DMS 273 treated with DMSO at 0.1 percent for 48 hours (cell line): Measurements from ENCODE around the gene GPBP1.
A peak's percentile ranks its signal among the peaks of the same experiment; 100 is the strongest.
"Not testable (repeated sequence)": the region's sequence is repeated elsewhere in the genome, so short reads cannot be mapped to it uniquely, and the experiment has no call there.

Experiments used
- DNase-seq: peaks from one replicate; lab custom pipeline; 2025; lab: John Stamatoyannopoulos, UW

Gene GPBP1, protein sequence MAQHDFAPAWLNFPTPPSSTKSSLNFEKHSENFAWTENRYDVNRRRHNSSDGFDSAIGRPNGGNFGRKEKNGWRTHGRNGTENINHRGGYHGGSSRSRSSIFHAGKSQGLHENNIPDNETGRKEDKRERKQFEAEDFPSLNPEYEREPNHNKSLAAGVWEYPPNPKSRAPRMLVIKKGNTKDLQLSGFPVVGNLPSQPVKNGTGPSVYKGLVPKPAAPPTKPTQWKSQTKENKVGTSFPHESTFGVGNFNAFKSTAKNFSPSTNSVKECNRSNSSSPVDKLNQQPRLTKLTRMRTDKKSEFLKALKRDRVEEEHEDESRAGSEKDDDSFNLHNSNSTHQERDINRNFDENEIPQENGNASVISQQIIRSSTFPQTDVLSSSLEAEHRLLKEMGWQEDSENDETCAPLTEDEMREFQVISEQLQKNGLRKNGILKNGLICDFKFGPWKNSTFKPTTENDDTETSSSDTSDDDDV

DNA sequence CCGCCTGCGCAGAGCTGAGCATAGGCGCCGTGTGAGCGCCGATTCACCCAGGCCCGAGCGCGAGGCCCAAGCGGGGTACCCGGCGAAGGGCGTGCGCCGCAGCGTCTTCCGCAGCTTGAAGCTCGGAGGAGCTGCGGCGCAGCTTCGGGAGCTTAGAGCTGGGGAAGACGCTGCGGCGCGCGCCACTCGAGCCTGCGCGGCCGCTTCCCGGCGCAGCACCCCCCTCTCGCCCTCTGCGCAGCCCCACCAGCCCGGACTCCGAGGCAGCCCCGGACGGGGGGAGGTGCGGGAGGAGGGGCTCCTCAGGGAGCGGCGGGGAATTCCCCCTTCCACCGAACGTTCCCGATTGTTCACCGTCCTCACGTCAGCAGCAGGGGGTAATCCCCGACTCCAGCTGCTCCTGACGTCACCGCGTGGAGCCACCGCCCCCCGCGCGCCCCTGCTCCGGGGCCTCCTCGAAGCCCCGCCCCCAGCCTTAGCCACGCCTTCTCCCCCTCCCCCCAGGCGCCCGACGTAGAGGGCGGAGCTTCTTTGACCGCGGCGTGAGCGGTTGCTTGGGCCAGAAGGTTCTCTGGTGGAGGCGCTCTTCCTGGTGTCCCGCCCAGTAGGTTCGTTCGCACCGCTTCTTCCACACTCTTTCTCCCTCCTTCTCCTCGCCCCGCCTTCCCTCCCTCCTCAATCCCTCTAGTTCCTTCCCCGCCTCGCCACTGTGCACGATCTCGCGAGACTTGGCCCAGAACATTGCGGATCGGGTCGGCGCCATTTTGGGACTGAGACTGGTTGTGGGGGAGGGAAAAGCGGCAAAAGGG lies at the start of gene GPBP1:
Gene GPBP1 (plus strand): TSS at position 741 of the 809 bp plus-strand sequence. CDS start 40,072 bp downstream, outside the sequence.
- DNase-seq: peak; percentile 98

DNA sequence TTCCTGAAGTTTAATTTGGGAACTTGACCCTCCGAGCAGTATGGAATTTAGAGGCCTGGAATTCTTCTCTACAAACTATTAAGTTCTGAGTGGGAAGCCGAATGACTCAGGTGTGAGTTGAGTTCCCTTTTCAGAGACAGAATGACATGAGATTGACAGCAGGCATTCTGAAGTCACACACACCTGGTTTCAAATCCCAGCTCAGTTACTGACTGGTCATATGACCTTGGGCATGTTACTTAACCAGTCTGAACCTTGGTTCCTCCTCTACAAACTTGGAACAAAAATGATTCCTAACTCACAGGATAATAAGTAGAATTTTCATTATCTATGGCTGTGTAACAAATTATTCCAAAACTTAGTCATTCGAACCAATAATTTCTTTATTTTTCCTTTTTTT lies 45.5 kb upstream of the GPBP1 start:
- no peak for DNase-seq

DNA sequence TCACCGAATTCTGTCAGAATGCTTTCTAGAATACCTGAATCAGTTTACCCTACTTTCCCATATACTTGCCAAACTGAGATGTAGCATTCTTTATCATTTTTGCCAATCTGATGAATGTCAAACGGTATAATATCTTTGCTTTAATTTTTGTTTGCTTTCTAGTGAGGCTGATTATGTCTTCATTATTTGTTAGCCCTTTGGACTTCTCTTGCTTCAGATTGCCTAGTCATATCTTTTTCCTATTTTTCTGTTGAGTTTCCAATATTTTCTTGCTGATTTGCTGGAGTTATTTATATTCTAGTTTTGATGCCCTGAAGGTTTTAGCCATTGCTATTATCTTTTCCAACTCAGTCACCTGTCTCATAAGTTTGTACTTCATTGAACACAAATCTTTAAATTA lies 40.3 kb upstream of the GPBP1 start:
- no peak for DNase-seq

DNA sequence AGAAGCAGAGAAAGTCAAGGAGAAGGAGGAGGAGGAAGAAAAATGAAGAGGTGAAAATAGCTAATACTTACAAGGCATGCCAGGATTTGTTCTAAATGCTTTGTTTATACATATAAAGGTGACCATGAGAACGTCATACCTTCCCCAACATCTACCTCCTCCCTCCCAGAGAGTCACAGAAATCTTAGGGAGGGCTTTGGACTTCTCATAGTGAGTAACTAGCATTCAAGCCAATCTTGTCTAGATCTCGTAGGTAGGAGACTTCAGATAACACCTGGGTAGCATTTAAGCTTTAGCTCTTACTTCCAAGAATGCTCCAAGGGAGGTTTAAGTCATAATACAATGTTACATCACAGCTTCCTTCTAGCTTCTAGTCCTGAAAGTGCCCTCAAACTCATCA lies 36.5 kb upstream of the GPBP1 start:
- DNase-seq: no peak

DNA sequence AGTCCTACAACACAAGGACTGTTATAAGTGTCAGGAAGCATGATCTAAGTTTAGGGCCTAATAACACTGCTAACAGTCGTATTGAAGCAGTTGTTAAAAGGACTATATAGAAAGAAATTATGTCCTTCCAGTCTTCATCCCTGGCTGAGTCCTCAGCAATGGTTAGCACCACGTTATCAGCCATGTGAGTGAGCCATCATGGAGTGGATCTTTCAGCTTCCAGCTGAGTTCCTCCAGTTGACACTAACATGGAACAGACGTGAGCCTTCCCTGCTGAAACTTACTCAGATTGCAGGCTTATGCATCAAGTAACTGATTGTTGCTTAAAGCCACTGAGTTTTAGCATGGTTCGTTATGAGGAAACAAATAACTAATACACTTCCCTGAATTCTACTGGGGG lies 21.5 kb upstream of the GPBP1 start:
- DNase-seq: no peak

DNA sequence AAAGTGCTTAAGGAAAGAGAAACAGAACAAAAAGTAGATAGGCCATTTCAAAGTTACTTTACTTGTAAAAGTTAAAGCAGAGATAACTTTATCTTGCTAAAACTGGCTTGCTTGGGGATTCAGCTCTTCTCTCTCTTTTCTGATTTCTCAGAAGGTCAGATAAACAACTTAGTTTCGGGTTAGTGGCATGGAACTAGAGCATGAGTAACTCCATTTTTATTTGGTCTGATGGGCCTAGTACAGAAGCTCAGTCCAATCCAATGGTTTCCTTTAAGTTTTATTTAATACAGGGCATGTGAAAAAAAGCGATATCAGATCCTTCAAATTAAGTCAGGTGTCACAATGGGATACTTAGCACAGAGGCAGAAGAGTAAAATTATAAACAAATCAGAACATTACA lies 18.8 kb upstream of the GPBP1 start:
- no peak for DNase-seq

DNA sequence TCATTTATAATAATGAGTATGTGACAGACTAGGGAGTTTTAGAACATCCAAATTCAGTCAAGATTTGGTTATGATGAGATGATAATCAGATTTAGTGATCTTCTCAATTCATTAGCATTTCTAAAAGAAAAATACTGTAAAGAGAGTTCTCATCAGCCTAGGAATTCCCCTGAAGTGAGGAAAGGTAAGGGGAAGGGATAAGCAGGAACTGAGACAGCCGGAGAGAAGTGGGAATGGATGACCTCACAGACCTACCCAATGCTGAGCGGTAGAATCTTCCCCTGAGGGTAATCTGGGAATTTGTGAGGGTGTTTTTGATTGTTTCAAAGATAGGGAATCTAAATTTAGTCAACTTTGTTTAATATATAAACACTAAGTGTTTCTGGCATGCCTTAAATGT lies 16.7 kb upstream of the GPBP1 start:
- DNase-seq: no peak

DNA sequence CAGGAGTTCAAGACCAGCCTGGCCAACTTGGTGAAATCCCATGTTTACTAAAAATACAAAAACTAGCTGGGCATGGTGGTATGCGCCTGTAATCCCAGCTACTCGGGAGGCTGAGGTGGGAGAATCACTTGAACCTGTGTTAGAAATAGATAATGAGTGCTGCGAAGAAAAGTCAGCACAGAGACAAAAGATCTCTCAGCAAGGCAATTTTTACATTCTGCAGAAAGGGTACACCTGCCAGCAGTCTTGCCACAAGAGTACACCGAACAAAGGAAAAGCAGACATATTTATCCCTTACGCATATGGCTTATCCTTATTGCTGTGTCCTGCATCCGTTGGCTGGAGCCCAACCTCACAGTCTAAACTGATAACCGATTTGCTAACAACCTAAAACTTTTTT lies 16.2 kb upstream of the GPBP1 start:
- no peak for DNase-seq

DNA sequence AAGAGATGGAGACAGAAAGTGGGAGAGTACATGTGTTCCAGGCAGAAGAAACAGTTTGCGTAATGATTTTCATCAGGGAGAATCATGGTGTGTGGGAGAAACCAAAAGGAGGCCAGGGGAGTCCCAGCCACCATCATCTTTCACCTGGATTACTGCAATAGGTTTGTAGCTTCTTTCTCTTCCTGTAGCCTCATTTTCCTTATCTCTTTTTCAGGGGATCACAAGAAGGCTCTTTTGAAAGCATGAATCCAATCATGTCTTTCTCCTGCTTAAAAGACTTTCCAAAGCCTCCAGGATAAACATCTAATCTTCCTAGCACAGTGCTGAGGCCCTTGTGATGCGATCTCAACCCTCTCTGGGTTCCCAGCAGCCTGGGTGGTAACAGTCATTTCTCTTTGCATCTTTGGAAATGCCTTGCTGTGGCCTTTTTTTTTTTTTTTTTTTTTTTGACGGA lies 10.3 kb upstream of the GPBP1 start:
- DNase-seq: no peak

DNA sequence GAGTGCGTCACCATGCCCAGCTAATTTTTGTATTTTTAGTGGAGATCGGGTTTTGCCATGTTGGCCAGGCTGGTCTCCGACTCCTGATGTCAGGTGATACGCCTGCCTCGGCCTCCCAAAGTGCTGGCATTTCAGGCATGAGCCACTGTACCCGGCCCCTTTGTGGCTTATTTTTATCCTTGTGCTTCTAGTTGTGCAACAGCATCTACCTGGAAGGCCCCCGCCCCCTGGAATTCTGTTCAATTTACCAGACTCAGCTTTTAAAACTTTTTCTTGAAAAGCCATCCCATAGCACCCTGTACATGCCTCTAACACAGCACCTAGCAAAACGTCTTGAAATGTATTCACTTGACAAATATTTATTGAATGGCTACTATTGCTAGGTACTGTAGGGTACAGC lies 9.7 kb upstream of the GPBP1 start:
- DNase-seq: no peak

DNA sequence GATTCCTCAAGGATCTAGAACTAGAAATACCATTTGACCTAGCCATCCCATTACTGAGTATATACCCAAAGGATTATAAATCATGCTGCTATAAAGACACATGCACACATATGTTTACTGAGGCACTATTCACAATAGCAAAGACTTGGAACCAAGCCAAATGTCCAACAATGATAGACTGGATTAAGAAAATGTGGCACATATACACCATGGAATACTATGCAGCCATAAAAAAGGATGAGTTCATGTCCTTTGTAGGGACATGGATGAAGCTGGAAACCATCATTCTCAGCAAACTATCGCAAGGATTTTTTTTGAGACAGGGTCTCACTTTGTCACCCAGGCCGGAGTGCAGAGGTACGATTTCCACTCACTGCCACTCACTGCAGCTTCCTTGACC lies 8.7 kb upstream of the GPBP1 start:
- not testable (repeated sequence) for DNase-seq

DNA sequence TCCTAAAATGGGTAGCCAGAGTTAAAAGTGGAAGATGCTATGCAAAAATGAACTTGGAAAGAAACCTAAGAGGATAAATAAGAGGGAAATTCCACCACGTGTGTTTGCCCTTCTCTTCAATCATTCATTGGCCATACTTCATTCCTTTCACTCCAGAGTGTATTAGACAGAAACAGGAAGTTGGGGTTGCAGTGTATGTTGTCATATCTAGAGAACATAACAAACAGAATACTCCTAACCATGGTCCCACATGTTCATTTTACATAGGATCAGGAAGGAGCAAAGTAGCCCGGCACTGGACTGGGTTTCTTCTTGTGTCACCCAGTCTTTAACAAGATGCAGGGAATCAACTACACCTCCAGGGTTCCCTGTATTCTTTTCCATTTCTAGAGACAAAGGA lies 7.6 kb upstream of the GPBP1 start:
- DNase-seq: no peak

DNA sequence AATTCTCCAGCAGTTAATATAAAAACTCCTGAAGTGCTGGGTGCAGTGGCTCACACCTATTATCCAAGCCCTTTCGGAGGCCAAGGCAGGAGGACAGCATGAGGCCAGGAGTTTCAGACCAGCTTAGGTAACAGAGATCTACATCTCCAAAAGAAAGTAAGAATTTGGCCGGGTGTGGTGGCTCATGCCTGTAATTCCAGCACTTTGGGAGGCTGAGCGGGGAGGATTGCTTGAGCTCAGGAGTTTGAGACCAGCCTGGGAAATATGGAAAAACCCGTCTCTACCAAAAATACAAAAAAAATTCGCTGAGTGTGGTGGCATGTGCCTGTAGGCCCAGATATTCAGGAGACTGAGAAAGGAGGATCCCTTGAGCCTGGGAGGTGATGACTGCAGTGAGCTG lies 6.7 kb upstream of the GPBP1 start:
- DNase-seq: no peak

DNA sequence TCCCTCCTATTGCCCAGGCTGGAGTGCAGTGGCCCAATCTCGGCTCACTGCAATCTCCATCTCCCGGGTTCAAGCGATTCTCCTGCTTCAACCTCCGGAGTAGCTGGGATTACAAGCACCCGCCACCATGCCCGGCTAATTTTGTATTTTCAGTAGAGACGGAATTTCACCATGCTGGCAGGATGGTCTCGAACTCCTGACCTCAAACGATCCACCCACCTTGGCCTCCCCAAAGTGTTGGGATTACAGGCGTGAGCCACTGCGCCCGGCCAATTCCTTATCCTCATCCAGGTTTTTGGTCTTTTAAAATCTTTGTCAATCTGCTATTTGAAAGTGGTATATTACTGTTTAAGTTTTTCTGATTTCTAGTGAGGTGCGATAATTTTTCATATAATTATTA lies 3.7 kb upstream of the GPBP1 start:
- not testable (repeated sequence) for DNase-seq

DNA sequence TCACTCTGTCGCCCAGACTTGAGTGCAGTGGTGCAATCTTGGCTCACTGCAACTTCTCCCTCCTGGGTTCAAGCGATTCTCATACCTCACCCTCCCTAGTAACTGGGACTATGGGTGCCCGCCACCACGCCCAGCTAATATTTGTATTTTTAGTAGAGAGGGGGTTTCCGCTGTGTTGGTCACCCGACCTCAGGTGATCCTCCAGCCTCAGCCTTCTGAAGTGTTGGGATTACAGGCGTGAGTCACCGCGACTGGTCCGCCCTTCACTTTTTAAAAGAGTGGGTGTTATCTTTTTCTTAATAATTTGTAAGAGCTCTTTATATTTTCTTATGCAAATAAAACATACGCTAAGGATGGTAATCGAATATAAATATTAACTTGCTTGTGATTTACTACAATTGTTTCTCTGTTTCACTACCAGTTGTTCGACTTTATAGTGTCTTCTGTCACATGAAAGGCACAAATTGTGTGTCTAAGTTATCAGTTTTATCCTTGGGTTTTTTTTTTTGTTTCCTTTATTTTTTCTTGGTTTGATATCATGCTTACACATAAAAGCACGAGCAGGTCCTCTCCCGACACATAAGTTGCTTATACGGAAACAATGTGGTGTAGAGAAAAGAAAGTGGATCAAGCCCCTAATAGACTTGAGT lies 1.9 kb upstream of the GPBP1 start:
- DNase-seq: no peak

DNA sequence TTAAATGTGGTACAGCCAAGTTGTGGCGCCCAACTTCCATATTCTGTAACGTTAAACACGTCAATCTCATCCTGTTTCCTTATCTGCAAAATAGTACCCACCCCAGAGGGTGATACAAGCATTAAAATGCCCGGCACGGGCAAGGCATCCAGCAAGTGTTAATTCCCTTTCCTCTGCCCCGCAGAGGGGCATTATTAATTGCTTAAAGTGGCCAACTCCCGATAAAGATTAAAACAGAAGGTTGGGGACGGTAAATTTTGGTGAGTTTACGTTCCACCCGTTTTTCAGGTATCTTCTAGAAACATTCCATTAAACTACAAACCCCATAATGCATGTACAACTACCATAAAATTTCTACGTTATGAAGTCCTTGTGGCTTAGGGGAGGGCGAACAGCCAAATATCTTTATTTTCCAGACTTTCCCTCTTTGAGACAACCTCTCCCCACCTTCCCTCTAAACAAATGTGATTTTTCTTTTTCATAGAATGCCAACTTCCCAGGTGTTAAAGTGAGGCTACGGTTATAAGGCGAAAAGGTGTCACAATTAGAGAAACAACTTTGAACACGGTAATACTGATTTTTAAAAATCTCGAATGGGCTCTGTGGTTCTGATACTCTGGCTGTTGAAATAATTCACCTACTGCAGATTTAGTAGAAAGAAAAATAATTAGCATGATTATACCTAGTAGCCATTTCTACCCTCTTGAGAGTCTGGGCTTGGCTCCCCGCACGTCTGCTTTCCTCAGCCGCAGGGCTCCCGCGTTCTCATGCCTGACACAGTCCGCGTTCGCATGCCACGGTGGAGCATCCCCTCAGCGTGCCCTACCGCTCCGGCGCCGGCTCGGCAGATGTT lies 1.2 kb upstream of the GPBP1 start:
- DNase-seq: no peak

DNA sequence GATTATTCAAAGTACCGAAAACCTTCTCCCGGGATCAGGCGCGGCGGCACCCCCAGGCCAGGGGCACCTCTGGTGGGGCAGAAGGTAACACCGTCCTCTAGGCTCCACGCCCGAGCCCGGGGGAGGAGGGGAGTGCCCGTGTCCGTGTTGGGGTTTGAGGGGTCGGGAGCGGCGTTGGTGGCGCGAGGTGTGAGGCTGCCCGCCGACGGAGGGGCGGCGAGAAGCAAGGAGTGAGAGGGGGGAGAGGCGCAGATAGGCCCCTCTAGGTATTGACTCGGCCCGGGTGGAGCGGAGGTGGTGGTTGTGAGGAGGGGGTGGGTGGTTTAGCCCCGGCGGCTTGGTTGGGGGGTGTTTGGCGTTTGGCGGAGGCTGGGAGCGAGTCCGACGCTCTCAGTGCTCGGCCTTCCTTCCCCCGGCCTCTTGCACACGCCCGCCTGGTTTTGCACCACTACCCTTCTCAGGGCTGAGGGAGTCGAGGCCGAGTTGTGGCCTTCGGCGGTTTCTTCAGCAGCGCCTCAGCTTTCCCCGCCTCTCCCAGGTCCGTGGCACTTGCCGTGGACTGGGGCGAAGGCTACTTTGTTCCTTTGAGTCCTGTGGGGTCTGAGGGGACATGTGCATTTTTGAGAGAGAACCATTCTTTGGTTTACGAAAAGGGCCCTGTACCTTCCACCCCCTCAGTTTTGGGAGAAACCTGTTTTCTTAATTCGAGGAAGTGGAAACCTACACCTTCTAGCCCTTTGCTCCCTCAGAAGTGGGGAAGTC lies 450 bp downstream of the GPBP1 start:
- DNase-seq: no peak

DNA sequence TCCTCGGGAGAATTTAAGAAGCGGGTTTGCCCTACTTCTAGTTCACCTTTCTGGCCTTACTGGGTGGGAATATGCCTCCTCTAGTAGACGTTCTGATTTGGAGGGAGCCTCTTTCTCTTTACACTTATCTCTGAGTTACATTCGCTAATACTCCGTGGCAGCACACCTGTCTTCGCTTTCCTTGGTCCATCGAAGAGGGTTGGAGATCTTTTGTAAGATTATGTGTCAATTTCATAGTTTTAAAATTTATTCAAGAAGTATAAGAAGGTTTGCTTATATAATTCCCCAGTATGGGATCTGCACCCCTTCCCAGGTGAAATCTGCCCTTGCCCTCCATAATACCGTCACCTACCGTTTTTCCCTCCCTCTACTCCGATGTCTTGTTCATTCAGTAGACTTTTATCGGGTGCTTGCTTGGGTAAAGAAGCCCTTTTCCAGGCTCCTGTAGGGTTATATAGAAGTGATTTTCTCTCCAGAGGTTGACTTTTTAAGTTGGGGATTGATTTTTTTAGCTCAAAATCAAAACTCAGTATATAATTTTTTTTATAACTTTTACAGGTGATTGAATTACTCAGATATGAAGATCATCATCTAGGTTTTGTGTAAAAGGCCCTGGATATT lies 1.1 kb downstream of the GPBP1 start:
- no peak for DNase-seq

DNA sequence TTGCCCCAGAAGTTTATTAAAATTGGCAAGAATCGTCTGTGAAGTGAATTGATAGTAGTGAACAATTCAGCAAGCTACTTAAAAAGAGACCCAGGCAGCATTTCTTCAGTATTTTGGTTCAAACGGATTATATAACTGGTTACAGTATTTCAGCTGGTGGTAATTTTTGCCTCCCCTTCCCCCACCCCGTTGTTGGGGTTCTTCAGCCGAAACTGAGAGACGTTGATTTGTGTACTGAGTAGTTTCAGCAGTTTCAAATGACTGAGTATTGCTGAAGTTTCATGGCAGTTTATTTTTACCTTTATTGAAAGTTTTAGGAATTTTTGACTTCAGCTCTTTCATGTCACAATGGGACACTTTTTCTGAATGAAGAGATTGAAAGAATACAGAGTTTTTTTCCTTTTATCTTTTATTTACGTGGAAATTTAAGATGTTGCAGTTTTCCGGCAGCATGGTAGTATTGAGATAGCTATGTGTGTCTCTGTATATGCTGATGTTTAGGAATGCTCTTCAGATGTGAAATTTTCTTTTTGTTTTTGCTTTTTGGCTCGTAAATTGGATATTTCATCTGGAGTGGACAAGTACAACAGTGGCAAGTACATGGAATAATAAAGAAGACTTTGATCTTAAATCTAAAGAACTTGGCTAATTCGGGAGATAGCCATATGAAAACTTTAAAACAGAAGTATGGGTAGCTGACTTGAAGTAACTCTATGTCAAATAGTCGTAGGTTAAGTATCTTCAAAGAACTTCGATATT lies 1.9 kb downstream of the GPBP1 start:
- no peak for DNase-seq
